A549 (cell line): ENCODE measurements around the gene SVOPL. TPM values are rescaled to one million over a fixed set of nuclear protein-coding genes. Genes with fewer than 3 reads are reported as not detected.

ENCODE experiments used
- ATAC-seq, 2 experiments: fragments of 200-7000 bp in 1 of 2; fragments of >200 bp in 1 of 2; cut with Nextera tagmentation in 1 of 2; cut with Tn5 transposase in 1 of 2; 3 replicates each; pipeline versions ENCODE4 v1.8.0 to v1.9.1; 2018 to 2020; ENCODE audit warnings: mild to moderate bottlenecking in 1 of 2, moderate library complexity in 1 of 2
- CTCF ChIA-PET: fragments of 300-600 bp; sonication (Branson Sonifier 250); formaldehyde crosslinking; extraction: SDS; loops from one replicate; lab custom pipeline; 2021; ENCODE audit warnings: antibody characterized with exemption, inconsistent platforms; lab: Yijun Ruan, JAX
- POLR2A ChIA-PET: fragments of 350-600 bp; formaldehyde crosslinking; extraction: SDS; loops from one replicate; lab custom pipeline; 2021; ENCODE audit warnings: antibody characterized with exemption, inconsistent platforms; lab: Yijun Ruan, JAX
- DNase-seq, 2 experiments: peaks; one replicate each; pipeline versions ENCODE4 v3.0.0 to v3.0.0-alpha.2; 2011 to 2016; ENCODE audit warnings: low read depth in 1 of 2, low spot score in 1 of 2
- FAIRE-seq: peaks from 2 replicates; lab custom pipeline; 2011; peaks lifted over from hg19 to GRCh38; lab: Jason Lieb, UNC
- H3K27ac ChIP-seq, 2 experiments: fragments of >200 bp; sonication (Bioruptor Twin); formaldehyde crosslinking; 3 replicates each; pipeline ENCODE4 v1.5.1; 2016 to 2017
- H3K4me1 ChIP-seq: fragments of >200 bp; sonication (Bioruptor Twin); formaldehyde crosslinking; 3 replicates; pipeline ENCODE4 v1.6.1; 2016
- H3K4me2 ChIP-seq: fragments of >200 bp; sonication (Bioruptor Twin); formaldehyde crosslinking; 3 replicates; pipeline ENCODE4 v1.6.1; 2016
- H3K4me3 ChIP-seq: fragments of >200 bp; sonication (Bioruptor Twin); formaldehyde crosslinking; 3 replicates; pipeline ENCODE4 v1.5.1; 2016
- H3K9me3 ChIP-seq: fragments of >200 bp; sonication (Bioruptor Twin); formaldehyde crosslinking; 3 replicates; pipeline ENCODE4 v1.6.1; 2016
- ATOH8 ChIP-seq: fragments of 250-450 bp; sonication (Bioruptor Pico); IDR thresholded peaks from 2 replicates; pipeline ENCODE4 v1.5.0; 2020; ENCODE audit warnings: low read depth, mild to moderate bottlenecking, moderate library complexity
- CBX8 ChIP-seq: fragments of 200-600 bp; sonication (generic); IDR thresholded peaks from 2 replicates; pipeline ENCODE4 v1.6.1; 2016
- CEBPB ChIP-seq, 2 experiments: fragments of >200 bp in 1 of 2; sonication (Bioruptor Twin) in 1 of 2; formaldehyde crosslinking in 1 of 2; IDR thresholded peaks; 2 replicates each; pipeline ENCODE4 v1.6.1; 2012 to 2016
- CHD2 ChIP-seq: fragments of 150-350 bp; IDR thresholded peaks from 2 replicates; pipeline ENCODE4 v1.6.1; 2014; ENCODE audit warnings: low read length; ENCODE audit not compliant: partially characterized antibody
- FOSB ChIP-seq: fragments of 250-450 bp; sonication (Bioruptor Pico); IDR thresholded peaks from 2 replicates; pipeline ENCODE4 v1.5.0; 2020; ENCODE audit warnings: mild to moderate bottlenecking, moderate library complexity
- GATA3 ChIP-seq: IDR thresholded peaks from 2 replicates; pipeline ENCODE4 v1.6.1; 2012; ENCODE audit warnings: borderline replicate concordance
- HES2 ChIP-seq: fragments of >200 bp; sonication (Bioruptor Twin); formaldehyde crosslinking; IDR thresholded peaks from 2 replicates; pipeline ENCODE4 v1.6.1; 2016
- JUNB ChIP-seq: fragments of >200 bp; sonication (Bioruptor Twin); formaldehyde crosslinking; IDR thresholded peaks from 2 replicates; pipeline ENCODE4 v1.6.1; 2016
- KDM1A ChIP-seq: fragments of 200-600 bp; sonication (generic); IDR thresholded peaks from 2 replicates; pipeline ENCODE4 v1.6.1; 2016; ENCODE audit warnings: low read depth, mild to moderate bottlenecking
- NFE2L2 ChIP-seq: fragments of 150-350 bp; conservative IDR thresholded peaks from 2 replicates; pipeline ENCODE4 v1.6.1; 2014; ENCODE audit warnings: low read length
- PBX3 ChIP-seq: IDR thresholded peaks from 2 replicates; pipeline ENCODE4 v1.6.1; 2012
- POLR2A ChIP-seq: IDR thresholded peaks from 2 replicates; pipeline ENCODE4 v1.6.1; 2012; ENCODE audit warnings: mild to moderate bottlenecking, low read length
- POLR2AphosphoS2 ChIP-seq: conservative IDR thresholded peaks from 2 replicates; pipeline ENCODE4 v1.6.1; 2012; ENCODE audit warnings: low read length, improper control_type of control experiment, inconsistent platforms
- RFX5 ChIP-seq: fragments of 450-650 bp; IDR thresholded peaks from 2 replicates; pipeline ENCODE4 v1.7.1; 2014; ENCODE audit warnings: antibody characterized with exemption, mild to moderate bottlenecking, moderate library complexity
- RNF2 ChIP-seq: fragments of 200-600 bp; sonication (generic); IDR thresholded peaks from 2 replicates; pipeline ENCODE4 v1.6.1; 2016; ENCODE audit warnings: low read depth, mild to moderate bottlenecking, antibody characterized with exemption, moderate library complexity, borderline replicate concordance
- SMC3 ChIP-seq: fragments of >200 bp; sonication (Bioruptor Twin); formaldehyde crosslinking; IDR thresholded peaks from 3 replicates; pipeline ENCODE4 v1.6.1; 2018; ENCODE audit warnings: inconsistent platforms
- SREBF2 ChIP-seq: fragments of 450-650 bp; IDR thresholded peaks from 2 replicates; pipeline ENCODE4 v1.6.1; 2014; ENCODE audit warnings: mild to moderate bottlenecking, moderate library complexity
- ZFP36 ChIP-seq: fragments of 450-650 bp; IDR thresholded peaks from 2 replicates; pipeline ENCODE4 v1.6.1; 2014; ENCODE audit warnings: borderline replicate concordance; ENCODE audit not compliant: partially characterized antibody
- ZNF302 ChIP-seq: fragments of 250-450 bp; sonication (Bioruptor Pico); IDR thresholded peaks from 2 replicates; pipeline ENCODE4 v1.9.0; 2021; ENCODE audit warnings: inconsistent platforms, mild to moderate bottlenecking, moderate library complexity
- WGBS: methylation state at CpG from one replicate; pipeline ENCODE4 v1.1.6; 2017; ENCODE audit errors: missing lambda C conversion rate; 5-methylcytosine and 5-hydroxymethylcytosine counted together
- polyA plus RNA-seq, 4 experiments: library from polyadenylated mRNA; depleted of rRNA in 3 of 4; stranded (reverse); fragments of >200 nt; fragmentation: RNase III in 1 of 4; extraction: RNeasy Plus Mini Kit Qiagen cat#74134 plus additional on column Dnase treatment in 1 of 4; gene quantifications; 2 replicates in 3 of 4; 3 replicates in 1 of 4; pipeline ENCODE4 v1.2.3, GENCODE V29; 2011 to 2017
- TF ChIP-seq, protein P1 (sequence below): fragments of >200 bp; sonication (Bioruptor Twin); formaldehyde crosslinking; IDR thresholded peaks from 3 replicates; pipeline ENCODE4 v1.6.1; 2016

The SVOPL gene
- polyA plus RNA-seq, 2 of the 4 experiments (the other 2 are of a cell fraction): 0.21 TPM; not detected in 1

GRCh38 chr7:138669364-138669763, 31.8 kb downstream of the SVOPL start:
- WGBS: 30% methylated on average over 4 of the region's 4 CpGs
- Histone ChIP-seq H3K4me1 (no peaks in the 10 kb centered on the region), H3K9me3 (no peaks in the 10 kb centered on the region), H3K4me3 (no peak overlapping the region), H3K27ac (no peak overlapping the region), H3K4me2 (no peak overlapping the region)
- DNase-seq: no peak
- TF ChIP-seq ATOH8 (CRISPR knock-in tag) (no peak), POLR2AphosphoS2 (no peak)
- ChIA-PET CTCF (no interaction called here), POLR2A (no interaction called here)
- FAIRE-seq: no peak
- no peak for ATAC-seq

GRCh38 chr7:138668946-138669345, 32.2 kb downstream of the SVOPL start:
- no peak for FAIRE-seq
- ATAC-seq: no peak
- 29% methylated on average over 3 of the region's 3 CpGs for WGBS
- ChIA-PET POLR2A (no interaction called here), CTCF (no interaction called here)
- no peak overlapping the region for H3K27ac ChIP-seq
- no peak overlapping the region for H3K4me3 ChIP-seq
- no peaks in the 10 kb centered on the region for H3K9me3 ChIP-seq
- H3K4me2 ChIP-seq: no peak overlapping the region
- no peak for DNase-seq
- H3K4me1 ChIP-seq: no peaks in the 10 kb centered on the region
- TF ChIP-seq ZNF302 (CRISPR knock-in tag) (no peak), CBX8 (no peak), POLR2A (no peak), SREBF2 (no peak), FOSB (no peak), CEBPB (IDR thresholded peaks at IDR 0.05) (no peak), NFE2L2 (no peak), ZFP36 (no peak), SMC3 (no peak), JUNB (no peak), KDM1A (no peak), RFX5 (no peak), CHD2 (no peak), HES2 (no peak), RNF2 (no peak), GATA3 (no peak)
- TF ChIP-seq, protein P1, sequence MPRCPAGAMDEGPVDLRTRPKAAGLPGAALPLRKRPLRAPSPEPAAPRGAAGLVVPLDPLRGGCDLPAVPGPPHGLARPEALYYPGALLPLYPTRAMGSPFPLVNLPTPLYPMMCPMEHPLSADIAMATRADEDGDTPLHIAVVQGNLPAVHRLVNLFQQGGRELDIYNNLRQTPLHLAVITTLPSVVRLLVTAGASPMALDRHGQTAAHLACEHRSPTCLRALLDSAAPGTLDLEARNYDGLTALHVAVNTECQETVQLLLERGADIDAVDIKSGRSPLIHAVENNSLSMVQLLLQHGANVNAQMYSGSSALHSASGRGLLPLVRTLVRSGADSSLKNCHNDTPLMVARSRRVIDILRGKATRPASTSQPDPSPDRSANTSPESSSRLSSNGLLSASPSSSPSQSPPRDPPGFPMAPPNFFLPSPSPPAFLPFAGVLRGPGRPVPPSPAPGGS: no peak

- FAIRE-seq: no peak
- no peaks in the 10 kb centered on the region for H3K4me1 ChIP-seq
- no peak for TF ChIP-seq ATOH8 (CRISPR knock-in tag)
- no peak for TF ChIP-seq ZFP36
- TF ChIP-seq SREBF2: no peak
- no peak for TF ChIP-seq PBX3
- TF ChIP-seq, all 56 proteins: peak for 0
- POLR2A ChIA-PET: no interaction called here
- no peak overlapping the region for H3K4me3 ChIP-seq
- H3K27ac ChIP-seq: no peak overlapping the region
- 84% methylated on average over 2 of the region's 2 CpGs for WGBS
- DNase-seq: no peak
- CTCF ChIA-PET: interaction anchor here (0.5 to 2.3 kb wide), 2 partner anchors 71 to 738 kb away, joined by 3 to 6 read pairs; no protein-coding TSS in a partner anchor
- H3K9me3 ChIP-seq: no peaks in the 10 kb centered on the region
- H3K4me2 ChIP-seq: no peak overlapping the region
- no peak for ATAC-seq
These were observed 32.9 kb downstream of the SVOPL start for GRCh38 chr7:138668229-138668596.
